Prostate gland (tissue), 2 donors: ENCODE measurements around the gene SMYD1.

Experiments
- POLR2A ChIP-seq: fragments of 450-650 bp; IDR thresholded peaks from one replicate; pipeline ENCODE4 v1.6.1; 2016; ENCODE audit warnings: antibody characterized with exemption, mild to moderate bottlenecking
- TF ChIP-seq, protein P1 (sequence below), 4 experiments: fragments of 200-600 bp in 2 of 4; fragments of 450-650 bp in 2 of 4; sonication (generic) in 2 of 4; IDR thresholded peaks; 1 replicate in 3 of 4; 2 replicates in 1 of 4; pipeline ENCODE4 v1.5.1; 2016 to 2019; ENCODE audit warnings: antibody characterized with exemption in 4 of 4, mild to moderate bottlenecking in 2 of 4, moderate library complexity in 2 of 4

DNA sequence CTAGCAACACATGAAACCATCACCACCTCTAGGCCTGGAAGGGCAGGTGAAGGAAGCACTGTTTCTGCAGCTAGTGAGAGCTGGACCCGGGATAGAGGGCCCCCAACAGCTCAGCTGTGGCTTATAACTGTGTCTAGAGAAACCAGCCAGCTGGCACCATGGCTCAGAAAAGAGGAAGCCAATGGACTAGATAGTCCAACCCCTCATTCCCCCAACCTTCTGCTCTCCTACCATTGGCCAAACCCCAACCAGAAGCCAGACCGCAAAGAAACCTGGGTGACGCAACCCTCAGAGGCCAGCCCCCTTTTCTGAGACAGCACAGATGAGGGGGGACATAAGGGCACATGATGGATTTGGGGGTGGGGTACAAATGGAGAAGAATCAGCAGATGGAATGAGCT is 24.3 kb downstream of the SMYD1 start:
- TF ChIP-seq, protein P1, sequence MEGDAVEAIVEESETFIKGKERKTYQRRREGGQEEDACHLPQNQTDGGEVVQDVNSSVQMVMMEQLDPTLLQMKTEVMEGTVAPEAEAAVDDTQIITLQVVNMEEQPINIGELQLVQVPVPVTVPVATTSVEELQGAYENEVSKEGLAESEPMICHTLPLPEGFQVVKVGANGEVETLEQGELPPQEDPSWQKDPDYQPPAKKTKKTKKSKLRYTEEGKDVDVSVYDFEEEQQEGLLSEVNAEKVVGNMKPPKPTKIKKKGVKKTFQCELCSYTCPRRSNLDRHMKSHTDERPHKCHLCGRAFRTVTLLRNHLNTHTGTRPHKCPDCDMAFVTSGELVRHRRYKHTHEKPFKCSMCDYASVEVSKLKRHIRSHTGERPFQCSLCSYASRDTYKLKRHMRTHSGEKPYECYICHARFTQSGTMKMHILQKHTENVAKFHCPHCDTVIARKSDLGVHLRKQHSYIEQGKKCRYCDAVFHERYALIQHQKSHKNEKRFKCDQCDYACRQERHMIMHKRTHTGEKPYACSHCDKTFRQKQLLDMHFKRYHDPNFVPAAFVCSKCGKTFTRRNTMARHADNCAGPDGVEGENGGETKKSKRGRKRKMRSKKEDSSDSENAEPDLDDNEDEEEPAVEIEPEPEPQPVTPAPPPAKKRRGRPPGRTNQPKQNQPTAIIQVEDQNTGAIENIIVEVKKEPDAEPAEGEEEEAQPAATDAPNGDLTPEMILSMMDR (IDR thresholded peaks at IDR 0.05) = no peak
- no peak for TF ChIP-seq POLR2A
